ENCODE results near the gene TCP1. TPM values are rescaled to one million over a fixed set of nuclear protein-coding genes. Genes with fewer than 3 reads are reported as not detected.

The TCP1 gene
- total and polyA plus RNA-seq, 4 donors: 80.0 to 206 (median 119) TPM

- Histone ChIP-seq H3K4me1 (ENCODE audit: control insufficient read depth in 5 of 5, insufficient read depth in 5 of 5, low read length in 5 of 5) (peaks cover 0 to 7% (median 0%) of the 10 kb centered on the region in 5 donors), H3K4me3 (no peak overlapping the region), H3K9me3 (ENCODE audit: control insufficient read depth in 4 of 4, insufficient read depth in 3 of 4, low read length in 3 of 4) (no peaks in the 10 kb centered on the region), H3K27ac (ENCODE audit: low read depth in 1 of 2, low read length in 1 of 2) (no peak overlapping the region), H3K36me3 (ENCODE audit: control insufficient read depth in 4 of 4, insufficient read depth in 4 of 4, low read length in 4 of 4) (peaks cover 18 to 39% (median 25%) of the 10 kb centered on the region in 4 donors), H3K9ac (ENCODE audit: insufficient read depth in 1 of 2, low read length in 2 of 2) (no peak overlapping the region), H3K27me3 (ENCODE audit: control insufficient read depth in 3 of 3, insufficient read depth in 3 of 3, low read length in 2 of 3) (no peaks in the 10 kb centered on the region)
- TF ChIP-seq, protein P1, sequence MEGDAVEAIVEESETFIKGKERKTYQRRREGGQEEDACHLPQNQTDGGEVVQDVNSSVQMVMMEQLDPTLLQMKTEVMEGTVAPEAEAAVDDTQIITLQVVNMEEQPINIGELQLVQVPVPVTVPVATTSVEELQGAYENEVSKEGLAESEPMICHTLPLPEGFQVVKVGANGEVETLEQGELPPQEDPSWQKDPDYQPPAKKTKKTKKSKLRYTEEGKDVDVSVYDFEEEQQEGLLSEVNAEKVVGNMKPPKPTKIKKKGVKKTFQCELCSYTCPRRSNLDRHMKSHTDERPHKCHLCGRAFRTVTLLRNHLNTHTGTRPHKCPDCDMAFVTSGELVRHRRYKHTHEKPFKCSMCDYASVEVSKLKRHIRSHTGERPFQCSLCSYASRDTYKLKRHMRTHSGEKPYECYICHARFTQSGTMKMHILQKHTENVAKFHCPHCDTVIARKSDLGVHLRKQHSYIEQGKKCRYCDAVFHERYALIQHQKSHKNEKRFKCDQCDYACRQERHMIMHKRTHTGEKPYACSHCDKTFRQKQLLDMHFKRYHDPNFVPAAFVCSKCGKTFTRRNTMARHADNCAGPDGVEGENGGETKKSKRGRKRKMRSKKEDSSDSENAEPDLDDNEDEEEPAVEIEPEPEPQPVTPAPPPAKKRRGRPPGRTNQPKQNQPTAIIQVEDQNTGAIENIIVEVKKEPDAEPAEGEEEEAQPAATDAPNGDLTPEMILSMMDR (IDR thresholded peaks at IDR 0.05; ENCODE audit: control extremely low read depth, extremely low read depth): no peak
- DNase-seq (no peak), ATAC-seq (ENCODE audit: insufficient read depth, low FRiP score) (no peak)
These were observed 22.5 kb downstream of the TCP1 start for GRCh38 chr6:159766906-159767305.

- DNase-seq: peak in 1 of 3 donors; percentile 9
- Histone ChIP-seq H3K4me1 (ENCODE audit: control insufficient read depth in 5 of 5, insufficient read depth in 5 of 5, low read length in 5 of 5) (peaks cover 0 to 14% (median 5%) of the 10 kb centered on the region in 5 donors), H3K27me3 (ENCODE audit: control insufficient read depth in 3 of 3, insufficient read depth in 3 of 3, low read length in 2 of 3) (no peaks in the 10 kb centered on the region), H3K27ac (ENCODE audit: low read depth in 1 of 2, low read length in 1 of 2) (peak overlapping the region; percentile 73 to 91), H3K4me3 (peak overlapping the region; percentile 78), H3K9me3 (ENCODE audit: control insufficient read depth in 4 of 4, insufficient read depth in 3 of 4, low read length in 3 of 4) (no peaks in the 10 kb centered on the region), H3K9ac (ENCODE audit: insufficient read depth in 1 of 2, low read length in 2 of 2) (peak overlapping the region; percentile 7 to 41), H3K36me3 (ENCODE audit: control insufficient read depth in 4 of 4, insufficient read depth in 4 of 4, low read length in 4 of 4) (peaks cover 9 to 27% (median 21%) of the 10 kb centered on the region in 4 donors)
- TF ChIP-seq, protein P1 (IDR thresholded peaks at IDR 0.05; ENCODE audit: control extremely low read depth, extremely low read depth): no peak
- no peak for ATAC-seq (ENCODE audit: insufficient read depth, low FRiP score)
- 13 to 15% methylated on average over 16 of the region's 16 CpGs for WGBS, 2 donors
These were observed 26.6 kb downstream of the TCP1 start for GRCh38 chr6:159762681-159763293.

DNA sequence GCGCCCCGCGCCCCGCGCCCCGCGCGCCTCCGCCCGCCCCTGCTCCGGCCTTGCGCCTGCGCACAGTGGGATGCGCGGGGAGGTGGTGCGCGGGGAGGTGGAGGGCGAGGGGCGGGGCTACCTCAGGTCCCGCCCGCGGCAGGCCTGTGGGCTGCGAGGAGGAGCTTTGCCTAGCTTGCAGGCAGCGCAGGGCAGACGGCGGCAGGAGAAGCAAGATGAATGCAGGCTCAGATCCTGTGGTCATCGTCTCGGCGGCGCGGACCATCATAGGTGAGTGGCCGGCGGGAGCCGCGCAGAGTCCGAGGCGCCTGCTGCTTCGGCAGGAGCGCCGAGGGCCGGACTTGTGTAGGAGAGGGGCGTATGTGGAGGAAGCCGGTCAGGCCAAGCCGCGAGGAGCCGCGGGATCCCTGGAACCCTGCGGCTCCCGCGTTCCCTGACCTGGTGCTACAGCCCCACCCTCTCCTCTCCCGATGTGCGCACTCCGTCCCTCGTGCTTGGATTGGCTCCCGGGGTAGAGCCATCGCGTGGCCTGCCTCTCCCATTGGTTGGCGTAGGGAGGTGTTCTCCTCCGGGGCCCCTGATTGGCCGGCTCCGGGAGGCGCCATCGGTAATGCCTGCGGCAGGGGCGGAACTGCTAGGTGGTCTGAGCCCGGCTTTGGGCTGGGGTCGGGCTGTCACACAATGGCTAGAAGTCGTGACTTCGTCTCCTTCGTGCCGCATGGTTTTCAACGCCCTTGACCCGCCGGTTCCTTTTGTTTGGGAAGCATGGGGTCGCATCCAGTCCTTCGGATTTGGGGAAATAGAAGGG, 27.3 kb downstream of the TCP1 start, which contains the start of gene ACAT2:
TSS of gene ACAT2 (plus strand) at position 173 of the 808 bp plus-strand sequence. CDS start at position 216, 43 bp downstream.
- H3K9ac ChIP-seq (ENCODE audit: insufficient read depth in 1 of 2, low read length in 2 of 2): peak within 1 kb of the TSS; percentile 76 to 90
- 0 to 1% methylated on average over 65 to 76 of the region's 76 CpGs for WGBS, 2 donors
- no peaks in the 10 kb centered on the region for H3K27me3 ChIP-seq (ENCODE audit: control insufficient read depth in 3 of 3, insufficient read depth in 3 of 3, low read length in 2 of 3)
- peaks cover 4 to 24% (median 16%) of the 10 kb centered on the region in 4 donors for H3K36me3 ChIP-seq (ENCODE audit: control insufficient read depth in 4 of 4, insufficient read depth in 4 of 4, low read length in 4 of 4)
- TF ChIP-seq, protein P1 (IDR thresholded peaks at IDR 0.05; ENCODE audit: control extremely low read depth, extremely low read depth): no peak
- peak within 1 kb of the TSS; percentile 78 for H3K4me3 ChIP-seq
- H3K27ac ChIP-seq (ENCODE audit: low read depth in 1 of 2, low read length in 1 of 2): peak within 1 kb of the TSS; percentile 95 to 98
- ATAC-seq (ENCODE audit: insufficient read depth, low FRiP score): peak; percentile 96
- DNase-seq: peak; percentile 97
- peaks cover 0 to 14% (median 5%) of the 10 kb centered on the region in 5 donors for H3K4me1 ChIP-seq (ENCODE audit: control insufficient read depth in 5 of 5, insufficient read depth in 5 of 5, low read length in 5 of 5)
- no peaks in the 10 kb centered on the region for H3K9me3 ChIP-seq (ENCODE audit: control insufficient read depth in 4 of 4, insufficient read depth in 3 of 4, low read length in 3 of 4)
